Midbrain (tissue), 1 donor: ENCODE results near the gene SLX4IP.
A peak's percentile ranks its signal among the peaks of the same experiment; 100 is the strongest.
"Not testable (repeated sequence)": the region's sequence is repeated elsewhere in the genome, so short reads cannot be mapped to it uniquely, and the experiment has no call there.

ENCODE experiments used
- DNase-seq: peaks from one replicate; lab custom pipeline; 2025; lab: John Stamatoyannopoulos, UW

The SLX4IP gene

DNA sequence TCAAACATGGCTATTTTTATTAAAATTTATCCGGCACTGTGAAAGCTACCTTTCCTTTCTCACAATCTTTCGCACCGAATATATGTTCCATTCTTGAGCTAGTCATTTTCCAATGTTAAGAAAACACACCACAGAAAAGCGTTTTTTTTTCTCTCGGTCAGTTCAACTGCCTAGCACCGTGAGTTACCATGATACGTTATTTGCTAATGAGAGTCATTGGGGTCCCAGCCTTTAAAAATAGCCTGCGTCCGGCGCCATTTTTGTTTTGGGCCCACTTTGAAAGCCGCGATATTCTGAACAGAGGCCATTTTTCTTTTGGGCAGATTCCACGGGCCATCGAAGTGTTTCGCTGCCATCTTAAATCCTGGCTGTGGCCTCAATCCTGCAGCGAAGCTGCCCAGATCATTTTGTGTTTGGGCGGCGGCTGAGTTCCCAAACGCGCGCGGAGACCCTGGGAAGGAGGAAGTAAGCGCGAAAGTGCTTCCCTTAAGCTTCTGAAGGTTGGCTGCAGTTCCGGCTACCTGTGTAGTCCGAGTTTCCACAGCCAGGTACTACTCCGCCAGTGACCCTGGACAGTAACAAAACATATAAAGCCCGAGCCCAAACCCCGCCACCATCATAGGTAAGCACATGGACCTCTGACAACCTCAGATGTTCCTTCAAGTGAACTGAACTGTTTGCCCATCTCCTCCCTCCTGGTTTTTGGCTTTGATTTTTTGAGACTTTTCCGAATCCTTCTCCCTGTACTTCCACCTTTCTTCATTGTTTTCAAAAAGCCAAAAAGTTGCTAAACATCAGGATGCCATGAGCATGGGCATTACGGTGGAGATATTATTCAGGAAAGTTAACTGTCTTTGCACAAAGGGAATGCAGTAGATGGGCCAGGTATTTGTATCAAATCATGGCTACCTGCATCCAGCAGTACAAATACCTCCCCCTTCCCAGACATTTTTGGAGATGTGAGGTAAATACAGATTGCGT lies at the start of gene SLX4IP:
Gene SLX4IP (plus strand): TSS at position 474 of the 981 bp plus-strand sequence. CDS start 22,900 bp downstream, outside the sequence.
- DNase-seq = peak; percentile 97

DNA sequence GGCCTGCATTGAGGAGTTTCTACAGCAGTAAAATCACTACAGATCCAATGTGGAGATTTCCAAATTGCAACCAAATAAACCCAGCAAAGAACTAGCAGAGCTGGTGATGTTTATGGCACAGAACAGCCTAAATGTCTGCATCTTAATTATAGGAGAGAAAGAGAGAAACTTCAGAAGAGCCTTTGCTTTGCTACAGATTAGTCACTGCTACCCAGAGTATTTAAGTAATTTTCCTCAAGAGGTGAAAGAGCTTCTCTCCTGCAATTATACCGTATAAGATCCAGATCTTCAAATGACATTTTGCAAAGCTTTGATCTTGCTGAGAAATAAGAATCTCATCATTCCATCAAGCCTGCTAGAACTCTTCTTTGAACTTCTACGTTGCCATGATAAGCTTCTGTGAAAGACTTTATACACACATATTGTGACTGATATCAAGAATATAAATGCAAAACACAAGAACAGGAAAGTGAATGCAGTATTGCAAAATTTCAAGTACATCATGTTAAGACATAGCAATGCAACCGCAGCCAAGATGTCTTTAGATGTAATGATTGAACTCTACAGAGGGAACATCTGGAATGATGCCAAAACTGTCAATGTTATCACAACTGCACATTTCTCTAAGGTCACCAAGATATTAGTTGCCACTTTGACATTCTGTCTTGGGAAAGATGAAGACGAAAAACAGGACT lies 49.1 kb upstream of the SLX4IP start:
- DNase-seq = no peak

DNA sequence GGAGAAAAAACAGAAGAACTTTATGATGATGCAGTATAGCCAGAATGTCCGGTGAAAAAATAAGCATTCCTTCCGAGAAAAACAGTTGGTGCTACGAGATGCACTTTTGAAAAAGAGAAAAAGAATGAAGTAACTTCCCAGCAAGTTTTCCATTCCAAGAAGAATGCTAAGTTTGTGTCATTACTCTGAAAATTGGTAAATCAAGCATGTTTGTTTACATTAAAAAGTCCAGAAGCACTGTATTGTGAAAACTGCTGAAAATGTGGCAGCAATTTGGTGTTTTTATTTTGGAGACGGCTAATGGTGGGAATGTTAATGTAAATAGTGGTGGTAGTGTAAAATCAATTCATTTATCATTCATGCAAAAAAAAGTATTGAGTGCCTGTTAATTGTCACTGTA lies 47.4 kb upstream of the SLX4IP start:
- no peak for DNase-seq

DNA sequence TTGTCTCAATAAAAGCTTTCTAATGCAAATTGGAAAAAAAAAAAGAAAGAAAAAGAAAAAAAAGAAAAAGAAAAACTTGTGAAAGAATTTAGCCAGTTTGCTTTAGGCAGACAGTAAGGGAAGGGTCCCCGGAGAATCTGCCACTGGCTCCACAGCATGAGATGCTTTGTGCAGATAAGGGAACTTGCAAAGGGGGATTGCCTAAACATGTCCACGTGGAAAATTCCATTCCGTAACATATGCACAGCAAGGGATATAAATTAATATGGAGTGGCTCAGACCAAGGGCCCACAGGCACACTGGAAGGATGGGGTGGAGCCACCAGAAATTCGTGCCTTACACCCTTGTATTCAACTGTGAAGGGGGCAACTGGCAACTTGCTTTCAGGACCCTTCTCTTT lies 46.5 kb upstream of the SLX4IP start:
- DNase-seq = no peak

DNA sequence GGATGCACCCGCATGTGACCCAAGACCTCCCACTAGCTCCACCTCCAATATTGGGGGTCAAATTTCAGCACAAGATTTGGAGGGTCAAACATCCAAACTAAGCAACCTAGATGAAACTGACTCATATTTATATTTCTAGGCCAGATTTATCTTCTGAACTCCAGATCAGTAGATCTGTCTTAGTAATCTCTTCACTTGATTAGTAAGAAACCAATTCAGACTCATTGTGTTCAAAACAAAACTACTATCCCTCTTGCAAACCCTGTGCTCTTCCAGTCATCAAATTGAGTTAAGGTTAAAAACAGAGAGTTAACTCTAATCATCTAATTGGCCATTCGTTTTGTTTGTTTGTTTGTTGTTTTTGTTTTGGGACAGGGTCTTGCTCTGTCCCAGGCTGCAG lies 44.4 kb upstream of the SLX4IP start:
- no peak for DNase-seq

DNA sequence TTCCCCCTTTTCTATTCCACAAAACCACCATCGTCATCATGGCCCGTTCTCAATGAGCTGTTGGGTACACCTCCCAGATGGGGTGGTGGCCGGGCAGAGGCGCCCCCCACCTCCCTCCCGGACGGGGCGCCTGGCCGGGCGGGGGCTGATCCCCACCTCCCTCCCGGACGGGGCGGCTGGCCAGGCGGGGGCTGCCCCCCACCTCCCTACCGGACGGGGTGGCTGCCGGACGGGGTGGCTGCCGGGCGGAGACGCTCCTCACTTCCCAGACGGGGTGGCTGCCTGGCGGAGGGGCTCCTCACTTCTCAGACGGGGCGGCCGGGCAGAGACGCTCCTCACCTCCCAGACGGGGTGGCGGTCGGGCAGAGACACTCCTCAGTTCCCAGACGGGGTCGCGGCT lies 40.4 kb upstream of the SLX4IP start:
- DNase-seq = not testable (repeated sequence)

DNA sequence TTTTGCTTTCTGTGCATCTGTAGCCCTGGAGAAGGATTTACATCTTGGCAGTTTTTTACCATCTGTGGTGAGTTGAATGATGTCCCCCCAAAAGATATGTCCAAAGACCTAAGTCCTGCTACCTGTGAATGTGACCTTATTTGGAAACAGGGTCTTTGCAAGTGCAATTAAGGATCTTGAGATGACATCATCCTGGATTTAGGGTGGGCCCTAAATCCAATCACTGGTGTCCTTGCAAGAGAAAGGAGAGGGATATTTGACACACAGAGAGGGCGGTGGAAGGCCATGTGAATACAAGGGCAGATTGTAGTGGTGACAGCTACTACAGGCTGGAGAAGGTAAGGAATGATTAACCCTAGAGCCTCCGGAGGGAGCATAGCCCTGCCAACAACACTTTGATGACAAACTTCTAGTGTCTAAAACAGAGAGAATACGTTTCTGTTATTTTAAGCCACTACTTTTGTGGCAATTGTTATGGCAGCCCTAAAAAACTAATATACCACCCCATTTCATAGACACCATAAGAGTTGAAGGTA lies 36.2 kb upstream of the SLX4IP start:
- DNase-seq = no peak

DNA sequence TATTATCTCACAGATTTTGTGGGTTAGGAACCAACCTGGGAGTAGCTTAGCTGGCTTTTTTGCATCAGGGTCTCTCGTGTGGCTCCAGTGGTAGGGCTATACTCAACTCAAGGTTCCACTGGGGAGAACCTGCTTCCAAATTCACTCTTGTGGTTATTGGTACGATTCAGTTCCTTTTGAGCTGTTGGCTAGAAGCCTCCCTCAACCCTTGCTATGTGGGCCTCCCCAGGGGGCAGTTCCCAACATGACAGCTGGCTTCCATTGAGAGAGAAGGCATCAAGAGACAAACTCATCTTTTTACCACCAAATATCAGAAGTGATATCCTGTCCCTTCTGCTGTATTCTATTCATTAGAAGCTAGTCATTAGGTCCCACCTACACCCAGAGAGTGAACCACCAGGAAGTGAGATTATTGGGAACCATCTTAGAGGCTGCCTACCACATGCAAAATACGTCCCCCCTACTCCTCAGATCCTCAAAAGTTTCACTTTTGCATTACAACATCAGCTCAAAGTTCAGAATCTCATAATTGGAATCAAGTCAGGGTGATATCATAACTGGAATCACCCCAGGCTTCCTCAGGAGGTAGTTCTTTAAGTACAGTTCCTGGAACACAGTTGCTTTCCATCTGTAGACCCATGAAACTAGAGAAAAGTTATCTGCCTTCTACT lies 32.0 kb upstream of the SLX4IP start:
- no peak for DNase-seq

DNA sequence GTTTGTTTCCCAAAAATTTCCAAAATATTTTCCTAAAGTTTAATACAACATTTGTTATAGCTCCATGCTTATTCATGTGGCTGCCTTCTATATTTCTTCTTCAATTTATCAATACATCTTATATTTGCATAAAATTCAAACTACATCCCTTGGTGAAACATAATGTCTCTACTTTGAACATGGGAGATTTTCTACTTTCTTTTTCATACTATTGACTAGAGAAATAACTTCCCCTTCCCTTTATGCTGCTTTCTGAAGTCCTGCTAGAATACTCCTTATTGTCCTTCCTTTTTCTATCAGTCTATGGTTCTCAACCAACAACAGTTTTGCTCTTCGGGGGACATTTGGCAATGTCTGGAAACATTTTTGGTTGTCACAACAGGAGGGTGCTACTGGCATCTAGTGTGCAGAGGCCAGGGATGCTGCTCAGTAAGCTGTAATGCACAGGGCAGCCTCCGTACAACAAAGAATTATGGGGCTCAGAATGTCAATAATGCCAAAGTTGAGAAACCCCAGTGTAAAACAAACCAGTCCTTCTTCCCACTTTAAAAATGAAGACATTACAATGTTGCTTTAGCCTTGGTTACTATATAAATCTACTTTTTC lies 31.0 kb upstream of the SLX4IP start:
- DNase-seq = no peak

DNA sequence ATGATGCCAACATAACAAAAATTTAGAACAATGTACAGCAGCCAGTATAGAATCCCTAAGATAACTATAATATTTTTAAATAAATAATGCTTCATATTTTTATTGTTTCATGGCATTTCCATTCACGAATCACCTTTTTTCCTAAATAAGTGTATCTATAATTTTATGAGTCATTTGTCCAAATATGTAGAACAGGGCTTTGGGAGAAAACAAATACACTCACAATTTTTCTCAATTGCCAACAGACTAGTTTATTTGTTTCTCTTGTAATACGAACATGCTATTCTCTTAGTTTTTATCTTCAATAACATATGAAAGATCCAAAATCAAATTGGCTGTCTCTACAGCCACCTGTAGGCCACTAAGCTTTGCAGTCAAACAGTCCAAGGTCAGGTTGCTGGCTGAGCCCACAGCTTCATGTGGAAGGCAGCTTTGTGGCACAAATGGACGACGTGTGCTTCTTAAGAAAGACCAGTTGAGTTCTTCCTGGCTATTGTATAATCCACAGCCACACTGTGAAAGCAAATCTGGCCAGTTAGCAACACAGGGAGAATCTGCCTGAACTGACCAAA lies 30.1 kb upstream of the SLX4IP start:
- DNase-seq = no peak

DNA sequence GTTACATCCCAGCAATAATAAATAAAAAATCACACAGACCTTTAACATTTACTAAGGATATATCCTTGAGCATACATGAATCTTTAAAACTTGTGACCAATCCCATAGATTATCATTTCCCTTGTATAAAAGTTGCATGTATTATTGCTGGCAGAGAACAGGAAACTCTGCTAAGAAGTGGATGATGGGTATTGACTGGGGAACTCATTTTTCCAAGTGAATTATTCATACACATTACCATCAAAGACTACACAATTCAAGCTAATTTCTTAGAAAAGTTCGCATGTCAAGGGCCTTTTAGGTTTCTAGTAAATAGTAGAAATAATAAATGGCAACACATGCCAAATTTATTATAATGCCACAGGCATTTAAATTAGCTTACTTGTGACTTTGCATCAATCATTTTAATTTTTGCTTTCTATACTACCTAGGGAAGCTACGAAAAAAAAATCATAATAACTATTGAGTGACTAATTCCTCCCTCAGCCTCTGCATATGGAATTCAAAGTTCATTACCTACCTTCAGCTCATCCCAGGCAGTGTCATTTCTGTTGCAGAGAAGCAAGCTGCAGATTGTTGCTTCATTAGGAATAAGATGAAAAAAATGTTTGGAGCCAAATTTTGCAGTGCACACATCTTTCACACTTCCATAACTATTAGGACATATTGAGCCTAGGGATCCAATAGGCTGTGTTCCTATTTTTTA lies 26.8 kb upstream of the SLX4IP start:
- no peak for DNase-seq

DNA sequence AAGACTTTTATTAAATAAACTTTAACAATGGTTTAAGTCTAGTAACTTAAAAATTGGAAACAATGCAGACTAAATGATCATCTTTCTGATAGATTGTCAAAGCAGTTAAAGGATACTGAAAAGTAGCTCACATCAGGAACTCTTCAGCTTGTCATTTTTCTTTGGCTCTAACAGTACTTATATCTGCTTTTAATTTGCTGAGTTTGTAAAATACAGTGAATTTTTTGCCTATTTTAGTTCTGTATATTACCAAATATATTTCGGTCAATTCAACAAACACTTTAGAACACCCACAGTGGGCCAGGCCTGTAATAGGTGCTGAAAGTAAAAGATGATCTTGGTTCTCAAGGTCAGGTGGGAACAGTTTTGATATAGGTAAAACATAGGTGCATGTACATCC lies 23.4 kb upstream of the SLX4IP start:
- DNase-seq = no peak

DNA sequence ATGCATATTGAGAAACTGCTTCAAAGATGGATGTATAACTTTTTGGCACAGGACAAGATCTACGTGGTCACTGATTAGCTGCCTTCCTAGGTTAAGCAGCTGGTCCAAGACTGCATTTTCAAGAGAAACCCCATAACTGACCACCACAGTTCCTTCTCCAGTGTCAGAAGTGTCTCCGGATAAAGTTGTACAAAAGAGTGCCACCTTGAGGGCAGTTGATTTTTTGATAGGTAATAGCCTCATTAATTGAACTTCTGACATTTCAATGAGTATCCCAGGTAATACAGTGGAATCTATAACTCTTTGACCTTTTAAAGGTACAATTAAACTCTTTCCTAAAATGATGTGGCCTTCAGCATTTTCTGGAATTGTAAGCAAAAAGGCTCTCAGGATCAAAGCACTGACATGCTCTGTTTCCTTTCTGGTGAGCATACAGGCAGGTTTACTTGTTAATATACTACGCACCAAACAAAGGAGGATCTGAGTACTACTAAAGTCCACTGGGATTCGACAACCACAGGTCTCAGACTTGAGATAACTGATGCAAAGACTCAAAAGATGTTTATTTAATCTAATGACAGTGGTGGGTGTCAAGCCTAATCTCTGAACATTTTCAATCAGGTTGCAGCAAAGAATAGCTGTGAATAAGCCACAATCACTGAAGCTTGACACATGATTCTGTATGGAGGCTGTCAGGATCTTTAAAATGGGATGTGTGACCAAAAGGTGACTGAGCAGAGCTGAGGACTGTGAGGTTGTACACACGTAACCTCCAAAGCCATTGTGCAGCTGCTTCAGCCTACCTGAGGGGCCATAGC lies 22.3 kb upstream of the SLX4IP start:
- DNase-seq = no peak

DNA sequence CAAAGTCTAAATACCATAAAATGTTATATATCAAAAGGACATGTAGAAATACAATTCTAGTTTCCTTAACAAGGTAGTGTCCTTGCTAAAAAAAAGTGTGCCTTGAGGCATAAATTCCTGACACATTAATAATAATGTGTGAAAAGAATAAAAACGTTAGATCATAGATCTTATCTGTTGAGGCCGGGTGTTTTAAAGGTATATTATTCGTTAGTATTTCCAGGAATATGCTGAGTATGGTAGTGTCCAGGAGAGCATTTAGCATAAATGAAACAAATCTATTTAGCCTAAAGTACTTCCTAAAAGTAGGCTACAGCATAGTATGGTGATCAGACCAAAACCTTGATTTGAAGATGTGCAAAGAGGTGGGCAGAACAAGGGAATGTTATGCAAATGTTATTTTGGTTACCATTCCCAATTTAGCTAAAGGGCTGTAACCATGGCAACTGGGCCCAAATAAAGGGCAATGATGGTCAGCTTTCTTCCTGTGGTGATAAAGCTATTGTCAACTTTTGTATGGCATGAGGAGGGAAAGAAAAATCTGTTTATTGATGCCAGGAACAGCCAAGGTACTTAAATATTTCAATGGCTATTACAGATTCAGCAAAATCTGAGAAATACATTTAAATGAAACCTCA lies 20.0 kb upstream of the SLX4IP start:
- DNase-seq = no peak

DNA sequence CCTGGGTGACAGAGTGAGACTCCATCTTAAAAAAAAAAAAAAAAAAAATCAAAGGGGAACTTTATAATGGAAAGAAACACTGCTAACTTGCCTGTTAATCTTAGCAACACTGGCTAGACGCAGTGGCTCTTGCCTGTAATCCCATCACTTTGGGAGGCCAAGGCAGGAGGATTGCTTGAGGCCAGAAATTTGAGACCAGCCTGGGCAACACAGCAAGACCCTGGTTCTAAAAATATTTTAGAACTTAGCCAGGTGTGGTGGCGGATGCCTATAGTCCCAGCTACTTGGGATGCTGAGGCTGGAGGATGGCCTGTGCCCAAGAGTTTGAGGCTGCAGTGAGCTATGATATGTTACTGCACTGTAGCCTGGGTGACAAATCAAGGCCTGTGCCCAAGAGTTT lies 17.9 kb upstream of the SLX4IP start:
- DNase-seq = not testable (repeated sequence)

DNA sequence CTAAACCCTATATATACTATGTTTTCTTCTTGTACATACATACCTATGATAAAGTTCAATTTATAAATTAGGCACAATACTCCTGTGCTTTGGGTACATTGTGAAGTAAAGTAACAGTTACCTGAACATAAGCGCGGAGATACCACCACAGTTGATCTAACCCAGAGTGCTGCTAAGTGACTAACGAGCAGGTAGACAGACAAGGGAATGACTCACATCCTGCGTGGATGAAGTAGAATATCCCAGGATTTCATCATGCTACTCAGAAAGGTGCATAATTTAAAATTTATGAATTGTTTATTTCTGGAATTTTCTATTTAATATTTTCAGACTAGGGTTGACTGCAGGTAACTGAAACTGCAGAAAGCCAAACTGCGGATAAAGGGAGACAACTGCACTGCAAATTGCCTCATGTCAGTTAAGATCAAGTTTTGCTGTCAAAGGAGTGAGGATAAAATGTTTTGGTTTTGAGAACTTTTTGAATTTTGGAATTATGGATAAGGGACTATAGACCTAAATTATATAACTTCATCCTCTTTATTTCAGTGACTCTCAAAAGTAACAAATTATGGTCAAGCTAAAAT lies 15.5 kb upstream of the SLX4IP start:
- no peak for DNase-seq

DNA sequence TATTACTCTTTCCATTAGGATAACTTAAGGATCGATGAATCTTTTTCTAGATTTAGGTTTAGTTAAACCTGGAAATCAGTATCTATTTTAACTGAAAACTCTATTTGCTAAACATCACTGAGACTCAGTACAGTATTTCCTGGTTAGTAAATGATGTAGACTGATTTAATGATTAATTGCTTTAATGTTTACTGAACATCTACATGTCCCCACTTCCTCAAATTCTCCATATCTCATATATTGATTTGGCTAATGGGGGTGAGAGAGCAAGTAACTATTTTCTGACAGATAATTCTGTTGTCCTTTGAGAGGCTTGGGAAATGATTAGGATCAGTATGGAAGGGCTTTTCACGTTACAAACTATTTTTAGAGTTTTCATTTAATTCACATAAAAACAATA lies 11.4 kb upstream of the SLX4IP start:
- DNase-seq = no peak

DNA sequence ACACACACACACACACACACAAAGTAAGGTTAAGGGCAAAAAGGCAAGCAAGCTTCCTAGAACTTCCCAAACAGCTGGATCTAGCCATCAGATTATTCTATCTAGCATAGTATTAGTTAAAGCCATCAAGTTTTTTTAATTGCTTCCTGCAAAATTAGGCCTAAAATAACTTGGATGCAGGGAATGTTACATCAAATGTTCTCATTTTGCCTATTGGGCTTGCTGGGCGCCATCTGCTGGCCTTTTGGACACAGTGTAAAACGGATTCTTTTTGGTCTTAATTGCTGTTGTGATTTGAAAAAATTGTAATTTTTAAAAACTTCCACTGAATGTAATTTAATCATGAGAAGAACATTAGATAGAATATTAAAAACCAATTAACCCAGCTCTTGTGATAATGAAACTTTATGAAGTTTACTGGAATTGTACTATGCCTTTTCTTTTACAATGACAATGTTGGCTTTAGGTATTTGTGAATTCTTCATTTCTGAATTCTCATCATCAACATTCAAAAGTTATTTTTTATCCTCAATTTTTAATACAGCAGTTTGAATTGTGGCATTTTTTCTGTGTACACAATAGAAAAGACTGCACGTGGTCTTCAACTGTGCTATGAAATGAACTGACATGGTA lies 7.9 kb upstream of the SLX4IP start:
- peak; percentile 64 for DNase-seq

DNA sequence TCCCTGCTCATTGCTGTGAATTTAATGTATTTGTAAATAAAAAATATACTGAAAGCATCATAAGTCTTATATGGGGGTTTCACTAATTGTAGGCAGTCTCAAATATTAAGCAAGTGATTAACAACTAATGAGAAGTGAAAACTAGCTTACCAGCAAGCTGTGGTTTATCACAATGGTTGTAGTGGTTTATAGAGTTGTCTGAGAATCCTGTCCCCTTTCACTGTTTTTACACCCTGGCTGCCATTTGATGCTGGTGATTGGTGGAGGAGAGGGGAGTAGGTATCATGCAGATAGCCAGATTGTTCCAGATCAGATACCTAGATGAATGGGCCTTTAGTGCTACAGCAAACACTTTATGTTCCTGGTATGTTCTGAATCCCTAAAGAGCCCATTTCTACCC lies 7.1 kb upstream of the SLX4IP start:
- no peak for DNase-seq
